Stimulated activated naive B cell treated with anti-CD40 and anti-IgM and Interleukin-4, amounts not matched to agents 10 μg/mL and 1 μg/mL and 100 μg/mL, for 72 hours (primary cell): ENCODE results near the gene WDR86.

Experiments used
- ATAC-seq, 2 donors: fragments of 150-1000 bp; cut with Tn5 transposase; replicated peaks; 2 replicates each; pipeline ENCODE4 v1.10.0; 2021; ENCODE audit warnings: moderate library complexity in 1 of 2
- DNase-seq: peaks from one replicate; pipeline ENCODE4 v3.0.0; 2021
- H3K27ac Mint-ChIP-seq: one replicate; pipeline ENCODE4 v1.8.0; 2022; ENCODE audit warnings: mild to moderate bottlenecking, mixed read lengths
- H3K27me3 Mint-ChIP-seq, 2 donors: one replicate each; pipeline ENCODE4 v1.8.0; 2022; ENCODE audit warnings: mixed read lengths in 2 of 2
- H3K36me3 Mint-ChIP-seq, 2 donors: one replicate each; pipeline ENCODE4 v1.8.0; 2022; ENCODE audit warnings: mixed read lengths in 2 of 2, mild to moderate bottlenecking in 1 of 2
- H3K4me1 Mint-ChIP-seq, 2 donors: one replicate each; pipeline ENCODE4 v1.8.0; 2022; ENCODE audit warnings: mixed read lengths in 2 of 2, mild to moderate bottlenecking in 1 of 2
- H3K4me3 Mint-ChIP-seq, 2 donors: one replicate each; pipeline ENCODE4 v1.8.0; 2022; ENCODE audit warnings: mild to moderate bottlenecking in 2 of 2, mixed read lengths in 2 of 2, moderate library complexity in 1 of 2
- H3K9me3 Mint-ChIP-seq, 2 donors: one replicate each; pipeline ENCODE4 v1.8.0; 2022; ENCODE audit warnings: mixed read lengths in 2 of 2, mild to moderate bottlenecking in 1 of 2

The WDR86 gene

DNA sequence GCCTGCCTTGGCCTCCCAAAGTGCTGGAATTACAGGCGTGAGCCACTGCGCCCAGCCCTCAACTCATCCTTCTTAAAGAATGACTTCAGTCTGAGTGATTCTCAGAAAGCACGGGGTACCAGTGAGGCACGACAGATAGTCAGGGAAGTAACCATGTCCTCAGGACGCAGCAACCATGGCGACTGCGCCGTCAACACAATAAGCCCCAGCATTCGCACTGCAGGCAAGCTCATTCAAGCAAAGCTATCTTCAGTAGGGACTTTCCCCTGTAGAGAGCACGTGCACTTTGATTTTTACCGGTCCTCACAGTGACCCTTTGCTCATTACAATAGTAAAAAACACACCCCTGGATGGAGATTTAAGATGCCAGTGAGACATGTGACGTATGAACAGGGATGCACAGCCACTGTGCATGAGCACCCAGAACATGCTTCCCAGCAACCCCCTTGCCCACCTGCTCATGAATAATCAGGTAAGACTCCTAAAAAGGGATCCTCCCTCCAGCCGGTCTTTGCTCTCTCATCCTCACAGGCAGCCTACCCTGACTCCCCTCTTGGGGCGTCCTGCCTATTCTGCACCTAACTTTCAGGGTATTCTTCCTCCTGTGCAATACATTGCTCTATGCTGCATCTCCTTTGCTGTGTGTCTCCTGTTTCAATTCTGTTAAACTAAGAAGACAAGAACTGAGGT is 9.1 kb downstream of the WDR86 start:
- no peaks in the 10 kb centered on the region for H3K36me3 Mint-ChIP-seq
- ATAC-seq: peak; percentile 96 to 98
- H3K27ac Mint-ChIP-seq: peak overlapping the region; percentile 73
- DNase-seq: peak; percentile 69
- peaks cover 0 to 10% of the 10 kb centered on the region in 2 donors for H3K9me3 Mint-ChIP-seq
- H3K27me3 Mint-ChIP-seq: peaks cover 4 to 6% of the 10 kb centered on the region in 2 donors
- peak overlapping the region in 1 of 2 donors; percentile 41 for H3K4me3 Mint-ChIP-seq
- peaks cover 13 to 21% of the 10 kb centered on the region in 2 donors for H3K4me1 Mint-ChIP-seq

DNA sequence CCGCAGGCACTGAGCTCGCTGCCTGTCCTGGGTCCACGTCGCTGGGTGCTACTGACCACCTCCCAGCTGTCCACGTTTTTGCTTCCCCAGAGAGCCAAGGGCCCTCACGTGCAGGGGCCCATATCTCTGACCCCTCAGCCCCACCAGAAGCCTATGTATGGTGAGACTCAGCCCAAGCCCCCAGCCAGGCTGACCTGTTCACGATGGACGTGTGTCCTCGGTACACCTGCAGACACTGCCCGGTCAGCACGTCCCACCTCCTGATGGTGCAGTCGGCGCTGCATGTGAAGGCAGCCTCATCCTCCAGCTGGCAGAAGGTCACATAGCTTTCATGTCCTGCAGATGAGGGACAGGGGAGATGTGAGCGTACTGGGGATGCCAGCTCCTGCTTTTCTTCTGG is 9.9 kb downstream of the WDR86 start:
- Mint-ChIP-seq H3K9me3 (peaks cover 0 to 10% of the 10 kb centered on the region in 2 donors), H3K27me3 (peaks cover 0 to 6% of the 10 kb centered on the region in 2 donors), H3K36me3 (no peaks in the 10 kb centered on the region), H3K4me3 (no peak overlapping the region), H3K4me1 (peaks cover 13 to 21% of the 10 kb centered on the region in 2 donors), H3K27ac (no peak overlapping the region)
- no peak for ATAC-seq
- no peak for DNase-seq

DNA sequence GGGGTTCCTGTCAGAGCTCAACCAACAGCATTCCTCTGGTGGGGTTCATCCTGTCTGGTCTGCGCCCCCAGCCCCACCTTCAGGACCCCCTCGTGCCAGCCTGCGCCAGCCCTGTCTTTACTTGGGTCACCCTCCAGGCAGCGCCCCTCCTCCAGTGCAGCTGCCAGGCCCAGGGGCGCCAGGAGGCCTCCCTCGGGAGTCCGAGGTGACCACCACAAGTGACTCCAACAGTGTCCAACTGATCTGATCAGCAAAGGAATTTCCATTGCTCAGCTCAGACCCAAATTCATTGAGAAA is 10.6 kb downstream of the WDR86 start:
- ATAC-seq (no peak), DNase-seq (no peak)
- Mint-ChIP-seq H3K36me3 (no peaks in the 10 kb centered on the region), H3K27me3 (peaks cover 0 to 6% of the 10 kb centered on the region in 2 donors), H3K4me3 (no peak overlapping the region), H3K27ac (no peak overlapping the region), H3K9me3 (peaks cover 0 to 10% of the 10 kb centered on the region in 2 donors), H3K4me1 (peaks cover 13 to 18% of the 10 kb centered on the region in 2 donors)

DNA sequence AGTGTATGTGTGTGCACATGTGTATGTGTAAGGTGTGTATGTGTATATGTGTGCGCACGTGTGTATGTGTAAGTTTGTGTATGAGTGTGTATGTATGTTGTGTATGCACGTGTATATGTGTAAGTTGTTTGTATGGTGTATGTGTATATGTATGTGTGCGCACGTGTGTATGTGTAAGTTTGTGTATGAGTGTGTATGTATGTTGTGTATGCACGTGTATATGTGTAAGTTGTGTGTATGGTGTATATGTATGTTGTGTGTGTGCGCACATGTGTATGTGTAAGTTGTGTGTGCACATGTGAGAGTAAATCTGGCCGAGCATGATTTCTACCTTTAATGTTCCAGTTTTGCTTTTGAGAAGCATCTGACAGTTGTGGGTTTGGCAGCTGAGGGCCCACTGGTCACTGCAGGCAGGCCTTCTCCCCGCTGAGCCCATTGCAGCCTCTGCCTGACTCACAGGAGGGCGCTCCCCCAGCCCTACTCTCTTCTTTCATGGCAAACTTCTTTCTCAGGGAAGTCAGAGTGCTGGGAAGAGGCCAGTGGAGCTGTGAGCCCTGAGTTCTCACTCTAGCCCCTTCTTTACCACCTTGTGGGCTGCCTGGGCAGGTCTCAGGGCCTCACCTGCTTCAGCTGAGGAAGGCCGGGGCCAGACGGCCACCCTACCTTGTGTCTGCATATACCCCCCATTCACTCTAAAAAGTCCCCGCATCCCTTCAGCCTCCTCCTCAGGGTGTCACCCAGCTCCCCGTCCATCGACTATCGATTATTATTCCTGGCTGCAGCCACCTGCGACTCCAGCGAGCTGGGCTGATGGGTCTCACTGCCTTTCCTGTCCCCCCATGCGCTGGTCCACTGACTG is 11.2 kb downstream of the WDR86 start:
- Mint-ChIP-seq H3K36me3 (no peaks in the 10 kb centered on the region), H3K27ac (no peak overlapping the region), H3K4me3 (no peak overlapping the region), H3K4me1 (peaks cover 11 to 13% of the 10 kb centered on the region in 2 donors), H3K27me3 (peaks cover 0 to 9% of the 10 kb centered on the region in 2 donors), H3K9me3 (peaks cover 0 to 10% of the 10 kb centered on the region in 2 donors)
- DNase-seq: no peak
- ATAC-seq: no peak

DNA sequence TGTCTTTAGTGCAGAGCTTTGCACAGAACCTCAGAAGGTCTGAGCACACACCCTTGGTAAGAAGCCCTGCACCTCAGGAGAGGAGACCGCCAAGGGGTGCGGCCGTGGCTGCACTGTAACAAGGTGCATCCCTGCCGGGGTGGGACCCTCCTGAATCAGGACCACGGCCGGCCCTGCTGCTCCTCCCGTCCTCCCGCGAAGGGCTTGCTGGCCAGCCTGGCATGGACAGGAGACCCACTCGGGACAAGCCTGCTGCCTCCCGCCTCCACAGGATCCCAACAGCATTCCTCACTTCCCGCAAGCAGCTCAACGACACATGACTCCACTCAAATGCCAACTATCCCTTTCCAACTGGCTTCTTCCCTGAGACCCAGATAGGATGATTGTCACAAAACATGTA is 12.8 kb downstream of the WDR86 start:
- peaks cover 9 to 18% of the 10 kb centered on the region in 2 donors for H3K27me3 Mint-ChIP-seq
- no peak for ATAC-seq
- peaks cover 0 to 10% of the 10 kb centered on the region in 2 donors for H3K9me3 Mint-ChIP-seq
- DNase-seq: no peak
- H3K4me3 Mint-ChIP-seq: no peak overlapping the region
- H3K36me3 Mint-ChIP-seq: no peaks in the 10 kb centered on the region
- peaks cover 14 to 19% of the 10 kb centered on the region in 2 donors for H3K4me1 Mint-ChIP-seq
- no peak overlapping the region for H3K27ac Mint-ChIP-seq

DNA sequence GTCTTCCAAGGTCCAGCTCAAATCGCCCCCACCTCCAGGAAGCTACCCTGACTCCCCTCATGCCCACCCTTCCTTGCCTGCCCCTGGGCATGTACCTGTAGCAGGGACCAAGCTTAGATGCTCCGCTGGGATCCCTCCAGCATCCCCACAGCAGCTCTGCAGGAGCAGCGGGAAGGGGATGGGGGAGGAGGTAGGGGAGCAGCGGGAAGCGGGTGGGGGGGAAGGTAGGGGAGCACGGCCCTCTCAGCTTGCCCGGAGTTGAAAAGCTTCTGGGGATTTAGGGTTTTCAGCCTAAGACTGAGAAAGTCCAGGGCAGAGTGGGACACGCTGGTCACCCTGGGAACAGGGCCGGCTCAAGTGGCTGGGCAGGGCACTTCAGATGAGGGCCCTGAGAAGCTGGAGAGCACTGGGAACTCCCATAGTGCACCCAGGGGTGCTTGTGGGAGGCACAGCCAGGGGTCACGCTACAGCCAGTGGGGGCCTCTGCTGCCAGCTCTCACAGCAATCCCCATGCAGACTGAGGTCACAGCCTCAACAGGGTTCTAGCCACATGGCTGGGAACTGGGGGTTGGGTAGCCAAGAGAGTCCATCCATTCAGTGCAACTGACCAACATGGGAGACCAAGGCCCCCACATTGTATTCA is 13.4 kb downstream of the WDR86 start:
- H3K27ac Mint-ChIP-seq: no peak overlapping the region
- peaks cover 0 to 10% of the 10 kb centered on the region in 2 donors for H3K9me3 Mint-ChIP-seq

DNA sequence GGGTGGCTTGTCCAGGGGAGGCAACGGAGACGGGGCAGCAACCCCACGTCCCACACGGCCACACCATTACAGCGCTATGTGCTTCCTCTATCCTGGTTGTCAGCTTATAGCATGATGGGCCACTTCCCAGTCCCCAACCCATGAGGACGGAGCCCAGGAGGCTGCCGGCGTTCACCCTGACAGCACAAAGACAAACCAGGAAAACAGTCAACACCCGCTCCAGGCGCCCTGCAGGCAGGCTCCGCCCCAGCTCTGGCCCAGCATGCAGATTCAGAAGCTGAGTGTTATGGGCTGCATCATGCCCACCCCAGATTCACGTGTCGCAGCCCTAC is 14.8 kb downstream of the WDR86 start:
- ATAC-seq (no peak), DNase-seq (no peak)
- no peak overlapping the region for H3K27ac Mint-ChIP-seq
- H3K4me3 Mint-ChIP-seq: no peak overlapping the region
- no peaks in the 10 kb centered on the region for H3K36me3 Mint-ChIP-seq
- peaks cover 4 to 10% of the 10 kb centered on the region in 2 donors for H3K4me1 Mint-ChIP-seq
- H3K27me3 Mint-ChIP-seq: peaks cover 21 to 23% of the 10 kb centered on the region in 2 donors
- H3K9me3 Mint-ChIP-seq: peaks cover 0 to 10% of the 10 kb centered on the region in 2 donors

More for the DNA sequence above, 13.4 kb downstream of the WDR86 start:
- H3K4me1 Mint-ChIP-seq: peaks cover 13 to 18% of the 10 kb centered on the region in 2 donors
- no peak overlapping the region for H3K4me3 Mint-ChIP-seq
- peaks cover 9 to 17% of the 10 kb centered on the region in 2 donors for H3K27me3 Mint-ChIP-seq
- DNase-seq (no peak), ATAC-seq (no peak)
- H3K36me3 Mint-ChIP-seq: no peaks in the 10 kb centered on the region

DNA sequence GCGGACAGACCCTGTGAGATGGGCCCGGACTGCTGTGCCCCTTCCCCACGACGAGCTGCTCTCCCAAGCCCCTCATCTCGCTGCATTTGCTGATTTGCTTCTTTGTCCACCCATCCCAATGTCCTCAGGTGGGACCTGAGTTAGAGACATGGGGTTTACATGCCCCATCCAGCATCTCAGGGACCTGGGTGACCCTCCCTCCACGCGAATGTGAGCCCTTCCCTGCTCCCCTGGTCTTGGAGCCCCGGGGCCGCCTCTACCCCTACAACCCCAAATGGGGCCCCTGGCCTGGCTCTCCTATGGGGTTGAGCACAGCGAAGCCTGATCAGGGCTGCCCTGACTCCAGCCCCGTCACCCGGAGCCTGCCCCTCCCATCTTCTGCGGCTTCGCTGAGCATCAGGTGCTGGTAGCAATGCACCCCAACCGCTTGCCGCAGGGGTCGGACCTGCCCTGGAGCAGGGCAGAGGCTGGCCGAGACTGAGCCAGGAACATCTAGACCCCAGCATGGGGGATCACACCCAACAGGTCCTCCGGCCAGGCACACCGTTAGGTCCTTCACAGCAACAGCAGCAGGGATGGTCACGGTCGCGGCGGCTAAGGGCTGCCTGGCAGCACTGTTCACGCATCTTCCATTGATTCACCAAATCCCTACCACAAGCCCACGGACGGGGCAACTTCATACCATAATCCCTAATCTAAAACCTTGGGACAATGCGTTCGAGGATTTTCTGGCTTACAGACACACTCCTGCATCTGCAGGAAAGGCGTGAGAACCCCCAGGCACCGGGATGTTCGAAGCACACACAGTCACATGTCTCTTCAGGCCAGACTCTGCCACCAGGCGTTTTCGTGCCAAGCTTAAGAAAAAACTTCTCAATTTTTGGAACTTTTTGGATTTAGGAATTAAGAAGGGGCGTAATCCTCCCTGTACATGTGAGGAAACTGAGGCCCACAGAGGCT is 15.5 kb downstream of the WDR86 start:
- Mint-ChIP-seq H3K27ac (no peak overlapping the region), H3K4me1 (peaks cover 3 to 15% of the 10 kb centered on the region in 2 donors), H3K4me3 (no peak overlapping the region), H3K36me3 (no peaks in the 10 kb centered on the region), H3K27me3 (peaks cover 28 to 29% of the 10 kb centered on the region in 2 donors), H3K9me3 (peaks cover 0 to 10% of the 10 kb centered on the region in 2 donors)
- no peak for DNase-seq
- no peak for ATAC-seq

DNA sequence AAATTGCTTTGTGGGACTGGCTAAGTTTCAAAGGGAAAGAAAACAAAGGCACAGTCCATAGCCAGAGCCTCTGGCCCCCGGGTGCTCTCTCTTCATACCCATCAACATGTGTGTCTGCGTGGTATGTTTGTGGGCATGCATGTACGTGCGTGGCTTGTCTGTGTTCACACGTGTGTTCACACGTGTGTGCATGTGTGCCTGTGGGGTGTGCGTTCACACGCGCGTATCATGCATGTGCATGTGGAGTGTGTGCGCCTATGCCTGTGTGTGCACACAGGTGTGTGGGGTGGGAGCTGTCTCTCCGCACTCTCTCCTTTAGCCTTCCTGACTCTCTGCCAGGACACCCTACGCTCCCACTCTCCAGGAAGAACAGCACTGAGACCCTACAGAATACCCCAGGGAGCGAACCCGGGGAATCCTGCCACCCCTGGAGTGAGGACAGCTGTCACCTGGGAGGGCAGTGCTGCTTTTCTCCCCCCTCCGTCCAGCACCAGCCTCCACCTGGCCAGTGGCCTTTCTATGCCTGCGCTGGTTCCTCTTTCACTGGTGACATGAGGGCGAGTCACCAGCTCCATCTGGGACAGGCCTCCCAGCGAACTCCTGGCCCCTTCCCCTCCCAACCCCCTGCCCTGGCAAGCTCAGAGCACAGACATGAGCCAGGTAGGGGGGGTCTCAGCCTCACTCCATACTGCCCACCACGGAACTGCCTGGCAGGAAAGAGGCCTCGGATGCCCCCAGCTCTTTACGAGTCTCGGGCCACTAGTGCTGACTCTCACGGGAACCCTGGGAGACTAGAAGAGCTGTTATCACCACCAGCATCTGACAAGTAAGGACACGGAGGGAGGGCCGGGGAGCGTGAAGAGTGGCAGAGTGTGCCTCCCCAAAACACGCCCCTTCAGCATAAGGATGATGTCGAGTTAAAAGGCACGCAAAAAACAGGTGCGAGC is 16.5 kb downstream of the WDR86 start:
- H3K36me3 Mint-ChIP-seq: no peaks in the 10 kb centered on the region
- peaks cover 3 to 15% of the 10 kb centered on the region in 2 donors for H3K4me1 Mint-ChIP-seq
- no peak for ATAC-seq
- H3K27ac Mint-ChIP-seq: no peak overlapping the region
- H3K9me3 Mint-ChIP-seq: peaks cover 0 to 10% of the 10 kb centered on the region in 2 donors
- H3K4me3 Mint-ChIP-seq: no peak overlapping the region
- H3K27me3 Mint-ChIP-seq: peaks cover 29 to 32% of the 10 kb centered on the region in 2 donors
- no peak for DNase-seq

DNA sequence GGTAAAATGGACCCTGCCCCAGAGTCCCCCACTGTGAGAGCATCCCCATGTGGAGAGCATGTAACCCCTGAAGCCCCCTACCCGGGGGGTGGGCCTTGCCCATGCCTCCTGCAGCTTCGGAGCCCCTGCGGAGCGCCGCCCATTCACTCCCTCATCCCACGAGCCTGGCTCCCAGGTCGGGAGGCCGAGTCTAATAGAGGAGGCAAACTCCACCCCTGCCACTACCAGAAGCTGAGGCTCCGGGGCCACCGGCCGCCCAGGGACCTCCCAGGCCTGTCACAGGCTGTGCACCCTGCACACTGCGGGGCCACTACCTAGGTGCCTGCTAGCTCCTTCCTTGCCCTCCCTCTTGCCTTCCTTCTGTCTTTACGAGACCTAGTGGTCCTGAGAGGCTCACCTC is 17.4 kb downstream of the WDR86 start:
- no peak for DNase-seq
- Mint-ChIP-seq H3K27ac (no peak overlapping the region), H3K36me3 (no peaks in the 10 kb centered on the region), H3K27me3 (peaks cover 29 to 32% of the 10 kb centered on the region in 2 donors), H3K4me3 (no peak overlapping the region), H3K4me1 (peaks cover 3 to 15% of the 10 kb centered on the region in 2 donors), H3K9me3 (peaks cover 0 to 5% of the 10 kb centered on the region in 2 donors)
- ATAC-seq: no peak

DNA sequence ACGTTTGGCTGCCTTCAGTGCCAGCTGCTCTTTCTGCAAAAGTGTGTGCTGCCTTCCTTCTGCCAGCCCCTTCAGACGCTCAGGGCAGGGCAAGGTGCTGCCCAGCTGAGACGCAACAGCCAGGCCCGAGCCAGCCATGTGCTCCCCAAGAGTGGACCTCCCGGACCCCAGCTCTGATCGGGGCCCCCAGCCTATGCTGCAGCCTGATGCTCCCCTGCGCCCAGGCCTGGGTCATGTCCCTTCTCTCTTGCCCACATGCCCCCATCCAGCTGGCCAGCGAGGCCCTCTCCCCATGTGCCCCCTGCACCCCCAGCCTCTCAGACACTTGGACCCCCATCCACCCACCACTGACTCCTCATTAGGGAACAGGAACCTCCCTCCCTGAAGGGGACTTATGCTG is 17.8 kb downstream of the WDR86 start:
- Mint-ChIP-seq H3K27me3 (peaks cover 29 to 32% of the 10 kb centered on the region in 2 donors), H3K36me3 (no peaks in the 10 kb centered on the region), H3K4me3 (no peak overlapping the region), H3K27ac (no peak overlapping the region), H3K4me1 (peaks cover 3 to 15% of the 10 kb centered on the region in 2 donors), H3K9me3 (peaks cover 0 to under 1% of the 10 kb centered on the region in 2 donors)
- no peak for ATAC-seq
- DNase-seq: no peak

DNA sequence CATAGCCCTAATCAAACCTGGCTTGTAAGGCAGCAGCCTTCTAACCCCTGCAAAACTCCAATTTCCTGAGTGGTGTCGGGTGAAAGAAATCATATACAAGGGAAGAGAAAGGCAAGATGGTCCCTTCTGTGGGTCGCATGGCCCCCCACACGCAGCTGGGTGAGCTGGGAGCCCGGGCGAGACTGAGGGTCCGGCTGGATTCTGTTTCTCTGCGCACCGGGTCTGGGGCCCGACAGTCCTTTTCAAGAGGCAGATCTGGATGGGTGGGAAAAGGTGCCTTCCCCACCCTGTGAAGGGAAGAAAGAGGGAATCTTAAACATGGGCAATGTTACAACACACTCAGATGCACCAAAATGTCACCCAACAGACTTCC is 18.5 kb downstream of the WDR86 start:
- H3K9me3 Mint-ChIP-seq: no peaks in the 10 kb centered on the region
- no peak overlapping the region for H3K27ac Mint-ChIP-seq
- H3K27me3 Mint-ChIP-seq: peaks cover 29 to 32% of the 10 kb centered on the region in 2 donors
- H3K36me3 Mint-ChIP-seq: no peaks in the 10 kb centered on the region
- peaks cover 3 to 15% of the 10 kb centered on the region in 2 donors for H3K4me1 Mint-ChIP-seq
- DNase-seq (no peak), ATAC-seq (no peak)
- H3K4me3 Mint-ChIP-seq: no peak overlapping the region
